GM12878 (cell line): ENCODE measurements around the gene YWHAH. TPM values are rescaled to one million over a fixed set of nuclear protein-coding genes. Genes with fewer than 3 reads are reported as not detected.

ENCODE experiments used
- CTCF ChIP-seq, 3 experiments: IDR thresholded peaks in 2 of 3; conservative IDR thresholded peaks in 1 of 3; 2 replicates each; pipeline ENCODE4 v1.5.1; 2011; ENCODE audit warnings: low read depth in 3 of 3, low read length in 3 of 3, mild to moderate bottlenecking in 3 of 3, control low read depth in 2 of 3, moderate library complexity in 2 of 3, inconsistent platforms in 1 of 3, mixed read lengths in 1 of 3; ENCODE audit not compliant: control insufficient read depth in 2 of 3, insufficient read depth in 1 of 3; ENCODE audit errors: extremely low read depth in 1 of 3
- EED ChIP-seq: sonication (generic); IDR thresholded peaks from 2 replicates; pipeline ENCODE4 v1.6.1; 2016; ENCODE audit warnings: antibody characterized with exemption, low read depth
- JUNB ChIP-seq: IDR thresholded peaks from 2 replicates; pipeline ENCODE4 v1.6.1; 2016; ENCODE audit warnings: antibody characterized with exemption, mild to moderate bottlenecking
- LARP7 ChIP-seq: fragments of 450-650 bp; IDR thresholded peaks from 2 replicates; pipeline ENCODE4 v1.6.1; 2017; ENCODE audit warnings: mild to moderate bottlenecking
- MYC ChIP-seq: IDR thresholded peaks from 2 replicates; pipeline ENCODE4 v1.6.1; 2011; ENCODE audit warnings: mild to moderate bottlenecking, low read length, moderate library complexity, inconsistent platforms; ENCODE audit not compliant: insufficient read depth, insufficient replicate concordance, insufficient read length, severe bottlenecking
- PML ChIP-seq: IDR thresholded peaks from 2 replicates; pipeline ENCODE4 v1.6.1; 2012; ENCODE audit warnings: low read length, inconsistent platforms
- POLR2A ChIP-seq: IDR thresholded peaks from 2 replicates; pipeline ENCODE4 v1.6.1; 2011; ENCODE audit warnings: low read depth, mild to moderate bottlenecking, low read length
- RAD21 ChIP-seq: IDR thresholded peaks from 2 replicates; pipeline ENCODE4 v1.6.1; 2011; ENCODE audit warnings: mild to moderate bottlenecking, low read depth, low read length, moderate library complexity; ENCODE audit not compliant: insufficient read depth
- RB1 ChIP-seq: fragments of 450-650 bp; formaldehyde crosslinking; IDR thresholded peaks from 2 replicates; pipeline ENCODE4 v1.6.1; 2017; ENCODE audit warnings: mild to moderate bottlenecking, borderline replicate concordance
- ZNF687 ChIP-seq: fragments of 450-650 bp; IDR thresholded peaks from 2 replicates; pipeline ENCODE4 v1.6.1; 2017; ENCODE audit warnings: mild to moderate bottlenecking, moderate library complexity
- polyA plus RNA-seq, 11 experiments: library from polyadenylated mRNA; depleted of rRNA in 4 of 11; unstranded in 6 of 11; stranded (reverse) in 5 of 11; fragments of >200 nt; fragmentation: Nextera tagmentation in 4 of 11; fragmentation: Illumina TruSeq in 1 of 11; extraction: Ambion mirVana in 4 of 11; extraction: Trizol in 1 of 11; gene quantifications; 1 replicate in 1 of 11; 2 replicates in 10 of 11; pipeline versions ENCODE4 v1.2.1 to v1.2.3, GENCODE V29; 2011 to 2016; ENCODE audit warnings: inconsistent platforms in 2 of 11, missing spikeins in 2 of 11, low read depth in 1 of 11
- total RNA-seq, 4 experiments: library from RNA; depleted of rRNA in 3 of 4; stranded (reverse); fragments of >200 nt in 3 of 4; fragmentation: Illumina TruSeq in 1 of 4; extraction: Trizol in 1 of 4; gene quantifications; 2 replicates each; pipeline versions ENCODE4 v1.2.1 to v1.2.3, GENCODE V29; 2013 to 2021
- TF ChIP-seq, protein P1 (sequence below): fragments of 450-650 bp; conservative IDR thresholded peaks from 2 replicates; pipeline ENCODE4 v1.6.1; 2017; ENCODE audit warnings: mild to moderate bottlenecking, moderate library complexity
- TF ChIP-seq, protein P2 (sequence below): fragments of 450-650 bp; IDR thresholded peaks from 2 replicates; pipeline ENCODE4 v1.6.1; 2017; ENCODE audit warnings: mild to moderate bottlenecking, low read depth, inconsistent platforms; ENCODE audit not compliant: poor library complexity, severe bottlenecking

YWHAH gene
- total and polyA plus RNA-seq, 10 of the 15 experiments (the other 5 are each of a cell fraction or from before 2014, with no cell fraction given): 34.2 to 197 (median 115) TPM

DNA sequence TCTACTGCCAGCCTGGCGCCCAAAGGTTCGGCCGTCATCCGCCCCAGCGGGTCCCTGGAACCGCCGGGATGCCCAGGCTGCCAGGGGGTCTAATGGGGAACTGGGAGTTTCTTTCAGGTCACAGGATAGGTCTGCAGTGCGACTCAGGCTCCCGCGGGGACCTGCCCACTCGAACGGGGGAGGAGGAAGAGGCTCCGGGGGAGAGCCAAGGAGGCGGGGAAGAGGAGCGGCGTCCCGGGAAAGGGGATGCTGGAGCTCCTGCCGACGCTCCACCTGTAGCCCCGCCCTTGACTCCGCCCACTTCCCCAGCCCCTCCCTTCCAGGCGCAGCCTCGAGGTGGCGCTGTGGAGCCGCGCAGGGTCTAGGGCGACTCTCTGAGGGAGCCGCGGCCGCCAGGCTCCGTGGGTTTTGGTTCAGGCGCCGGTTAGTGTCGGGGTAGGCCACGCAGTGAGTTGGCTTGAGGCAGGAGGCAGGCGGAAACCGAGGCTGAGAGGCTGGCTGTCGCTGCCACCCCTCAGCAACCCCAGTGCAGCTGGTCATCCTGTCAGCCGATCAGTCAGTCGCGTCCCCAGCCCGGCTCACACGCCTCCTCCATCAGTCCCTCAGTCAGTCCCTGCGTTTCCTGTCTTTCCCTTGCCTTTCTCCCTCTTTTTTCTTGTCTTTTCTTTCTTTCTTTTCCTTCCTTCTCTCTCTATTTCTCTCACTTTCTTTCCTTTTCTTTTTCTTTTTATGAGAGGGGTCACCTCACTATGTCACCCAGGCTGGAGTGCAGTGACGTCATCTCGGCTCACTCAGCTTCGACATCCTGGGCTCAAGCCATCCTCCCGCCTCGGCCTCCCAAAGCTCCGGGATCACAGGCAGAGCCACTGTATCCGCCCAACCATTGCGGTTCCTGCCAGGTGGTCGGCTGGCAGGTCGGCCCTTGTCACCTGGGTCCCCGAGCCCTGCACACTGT, 26.4 kb downstream of the YWHAH start (continued):
- TF ChIP-seq, protein P1, sequence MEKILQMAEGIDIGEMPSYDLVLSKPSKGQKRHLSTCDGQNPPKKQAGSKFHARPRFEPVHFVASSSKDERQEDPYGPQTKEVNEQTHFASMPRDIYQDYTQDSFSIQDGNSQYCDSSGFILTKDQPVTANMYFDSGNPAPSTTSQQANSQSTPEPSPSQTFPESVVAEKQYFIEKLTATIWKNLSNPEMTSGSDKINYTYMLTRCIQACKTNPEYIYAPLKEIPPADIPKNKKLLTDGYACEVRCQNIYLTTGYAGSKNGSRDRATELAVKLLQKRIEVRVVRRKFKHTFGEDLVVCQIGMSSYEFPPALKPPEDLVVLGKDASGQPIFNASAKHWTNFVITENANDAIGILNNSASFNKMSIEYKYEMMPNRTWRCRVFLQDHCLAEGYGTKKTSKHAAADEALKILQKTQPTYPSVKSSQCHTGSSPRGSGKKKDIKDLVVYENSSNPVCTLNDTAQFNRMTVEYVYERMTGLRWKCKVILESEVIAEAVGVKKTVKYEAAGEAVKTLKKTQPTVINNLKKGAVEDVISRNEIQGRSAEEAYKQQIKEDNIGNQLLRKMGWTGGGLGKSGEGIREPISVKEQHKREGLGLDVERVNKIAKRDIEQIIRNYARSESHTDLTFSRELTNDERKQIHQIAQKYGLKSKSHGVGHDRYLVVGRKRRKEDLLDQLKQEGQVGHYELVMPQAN: no peak
- TF ChIP-seq JUNB (no peak), PML (no peak), RAD21 (peak; percentile 67), LARP7 (peak; percentile 61; the same call in 1 of the 2 replicates), MYC (no peak), RB1 (peak; percentile 61; the same call in 1 of the 2 replicates), POLR2A (no peak), CTCF (IDR thresholded peaks at IDR 0.05 in 2 of 3, conservative IDR thresholded peaks at IDR 0.05 in 1 of 3; ENCODE audit: control insufficient read depth in 2 of 3, extremely low read depth in 1 of 3, insufficient read depth in 1 of 3, low read depth in 3 of 3, low read length in 3 of 3) (peak; percentile 84 to 98 (median 92)), ZNF687 (no peak), EED (no peak)
- TF ChIP-seq, protein P2, sequence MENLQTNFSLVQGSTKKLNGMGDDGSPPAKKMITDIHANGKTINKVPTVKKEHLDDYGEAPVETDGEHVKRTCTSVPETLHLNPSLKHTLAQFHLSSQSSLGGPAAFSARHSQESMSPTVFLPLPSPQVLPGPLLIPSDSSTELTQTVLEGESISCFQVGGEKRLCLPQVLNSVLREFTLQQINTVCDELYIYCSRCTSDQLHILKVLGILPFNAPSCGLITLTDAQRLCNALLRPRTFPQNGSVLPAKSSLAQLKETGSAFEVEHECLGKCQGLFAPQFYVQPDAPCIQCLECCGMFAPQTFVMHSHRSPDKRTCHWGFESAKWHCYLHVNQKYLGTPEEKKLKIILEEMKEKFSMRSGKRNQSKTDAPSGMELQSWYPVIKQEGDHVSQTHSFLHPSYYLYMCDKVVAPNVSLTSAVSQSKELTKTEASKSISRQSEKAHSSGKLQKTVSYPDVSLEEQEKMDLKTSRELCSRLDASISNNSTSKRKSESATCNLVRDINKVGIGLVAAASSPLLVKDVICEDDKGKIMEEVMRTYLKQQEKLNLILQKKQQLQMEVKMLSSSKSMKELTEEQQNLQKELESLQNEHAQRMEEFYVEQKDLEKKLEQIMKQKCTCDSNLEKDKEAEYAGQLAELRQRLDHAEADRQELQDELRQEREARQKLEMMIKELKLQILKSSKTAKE: no peak
